Uterus (tissue), 2 donors: ENCODE results near the gene TNFRSF18.

ENCODE experiments used
- CTCF ChIP-seq, 4 experiments: fragments of 200-600 bp in 2 of 4; fragments of 450-650 bp in 2 of 4; sonication (generic) in 2 of 4; IDR thresholded peaks; one replicate each; pipeline ENCODE4 v1.5.1; 2016 to 2019; ENCODE audit warnings: antibody characterized with exemption in 4 of 4, mild to moderate bottlenecking in 2 of 4, moderate library complexity in 1 of 4
- POLR2A ChIP-seq, 2 donors: fragments of 450-650 bp; IDR thresholded peaks; one replicate each; pipeline ENCODE4 v1.6.1; 2016; ENCODE audit warnings: antibody characterized with exemption in 2 of 2, mild to moderate bottlenecking in 1 of 2, moderate library complexity in 1 of 2

GRCh38 chr1:1204425-1204920 lies 1.9 kb downstream of the TNFRSF18 start:
- TF ChIP-seq CTCF (IDR thresholded peaks at IDR 0.05): no peak
- TF ChIP-seq POLR2A (IDR thresholded peaks at IDR 0.05): no peak
